ENCODE results near the gene ITGA5. TPM values are rescaled to one million over a fixed set of nuclear protein-coding genes. Genes with fewer than 3 reads are reported as not detected.

ITGA5 gene
- total and polyA plus RNA-seq, 9 of the 15 experiments (the other 6 are each of a cell fraction or from before 2014, with no cell fraction given) = 9.1 to 82.1 (median 47.4) TPM

- TF ChIP-seq RREB1 (CRISPR knock-in tag; IDR thresholded peaks at IDR 0.05) (no peak), CBX1 (IDR thresholded peaks at IDR 0.05; ENCODE audit: low read depth) (peak; percentile 32; the same call in 1 of the 2 replicates), JUND (IDR thresholded peaks at IDR 0.05; ENCODE audit: borderline replicate concordance, low read depth, low read length) (0 out of 2 replicates have a peak, but pooled peaks have one; percentile 12), JUND (tag; IDR thresholded peaks at IDR 0.05; ENCODE audit: borderline replicate concordance, low read depth, low read length) (no peak), ELF2 (CRISPR knock-in tag; IDR thresholded peaks at IDR 0.05) (no peak), HNRNPLL (IDR thresholded peaks at IDR 0.05; ENCODE audit: low read depth, low read length, poor library complexity, severe bottlenecking) (no peak), FOS (IDR thresholded peaks at IDR 0.05; ENCODE audit: extremely low read depth, insufficient read length) (no peak), ZNF175 (CRISPR knock-in tag; IDR thresholded peaks at IDR 0.05; ENCODE audit: low read depth) (no peak), BRD4 (IDR thresholded peaks at IDR 0.05) (no peak), ZNF592 (IDR thresholded peaks at IDR 0.05) (peak; percentile 84), ZNF41 (CRISPR knock-in tag; conservative IDR thresholded peaks at IDR 0.05) (no peak), SAP30 (IDR thresholded peaks at IDR 0.05; ENCODE audit: borderline replicate concordance, insufficient read depth, low read depth, low read length, poor library complexity, severe bottlenecking) (no peak), BCOR (IDR thresholded peaks at IDR 0.05) (0 out of 2 replicates have a peak, but pooled peaks have one; percentile 17), MTA2 (IDR thresholded peaks at IDR 0.05; ENCODE audit: low read depth) (peak; percentile 75), FOXP1 (CRISPR knock-in tag; IDR thresholded peaks at IDR 0.05) (no peak), U2AF2 (optimal IDR thresholded peaks at IDR 0.05; ENCODE audit: low read depth, low read length) (no peak), NRF1 (conservative IDR thresholded peaks at IDR 0.05 in 1 of 2, IDR thresholded peaks at IDR 0.05 in 1 of 2) (0 out of 4 replicates have a peak, but pooled peaks of 1 of the 2 experiments have one; percentile 31), MEIS2 (IDR thresholded peaks at IDR 0.05; ENCODE audit: partially characterized antibody) (no peak), MIER1 (IDR thresholded peaks at IDR 0.05; ENCODE audit: low read depth) (no peak), IRF2 (CRISPR knock-in tag; IDR thresholded peaks at IDR 0.05) (no peak)
These were observed 48.8 kb downstream of the ITGA5 start (continued) for GRCh38 chr12:54370171-54370730.
